Progenitor cell of endocrine pancreas (in vitro differentiated cells): Measurements from ENCODE around the gene NBEAL2. TPM values are rescaled to one million over a fixed set of nuclear protein-coding genes. Genes with fewer than 3 reads are reported as not detected.
"Not testable (repeated sequence)": the region's sequence is repeated elsewhere in the genome, so short reads cannot be mapped to it uniquely, and the experiment has no call there.

Experiments
- DNase-seq: peaks from one replicate; pipeline ENCODE4 v3.0.0; 2021; ENCODE audit warnings: low spot score; ENCODE audit not compliant: unreplicated experiment
- H3K27ac Mint-ChIP-seq: 2 replicates; pipeline ENCODE4 v1.8.0; 2021; ENCODE audit warnings: mild to moderate bottlenecking, moderate library complexity, mixed read lengths
- H3K27me3 Mint-ChIP-seq: 2 replicates; pipeline ENCODE4 v1.8.0; 2021; ENCODE audit warnings: mixed read lengths
- H3K36me3 Mint-ChIP-seq: 2 replicates; pipeline ENCODE4 v1.8.0; 2022; ENCODE audit warnings: mixed read lengths; ENCODE audit not compliant: insufficient read depth
- H3K4me1 Mint-ChIP-seq: 2 replicates; pipeline ENCODE4 v1.8.0; 2021; ENCODE audit warnings: low read depth, mixed read lengths
- H3K4me3 Mint-ChIP-seq: 2 replicates; pipeline ENCODE4 v1.8.0; 2021; ENCODE audit warnings: low read depth, mild to moderate bottlenecking, moderate library complexity, mixed read lengths
- H3K9me3 Mint-ChIP-seq: 2 replicates; pipeline ENCODE4 v1.8.0; 2021; ENCODE audit warnings: low read depth, mixed read lengths
- CTCF ChIP-seq: fragments of 200-600 bp; sonication (generic); IDR thresholded peaks from one replicate; pipeline ENCODE4 v1.5.0; 2021; ENCODE audit warnings: antibody characterized with exemption, mild to moderate bottlenecking; ENCODE audit not compliant: unreplicated experiment
- total RNA-seq: library from RNA; stranded (reverse); gene quantifications from 2 replicates; pipeline ENCODE4 v1.2.1, GENCODE V29; 2021

The NBEAL2 gene
- total RNA-seq, 1 donor from 2014 or later, result 320 TPM

- Mint-ChIP-seq H3K27me3 (no peaks in the 10 kb centered on the region), H3K27ac (no peak overlapping the region), H3K9me3 (peaks cover 3% of the 10 kb centered on the region), H3K4me3 (no peak overlapping the region), H3K4me1 (no peaks in the 10 kb centered on the region), H3K36me3 (peaks cover 28% of the 10 kb centered on the region)
- no peak for DNase-seq
- no peak for TF ChIP-seq CTCF
These were observed 55.5 kb downstream of the NBEAL2 start for GRCh38 chr3:47034868-47035489.

- Mint-ChIP-seq H3K9me3 (peaks cover 3% of the 10 kb centered on the region), H3K36me3 (peaks cover 33% of the 10 kb centered on the region), H3K27ac (peak overlapping the region; percentile 39)
These were observed 56.2 kb downstream of the NBEAL2 start for GRCh38 chr3:47035645-47036044.

DNA sequence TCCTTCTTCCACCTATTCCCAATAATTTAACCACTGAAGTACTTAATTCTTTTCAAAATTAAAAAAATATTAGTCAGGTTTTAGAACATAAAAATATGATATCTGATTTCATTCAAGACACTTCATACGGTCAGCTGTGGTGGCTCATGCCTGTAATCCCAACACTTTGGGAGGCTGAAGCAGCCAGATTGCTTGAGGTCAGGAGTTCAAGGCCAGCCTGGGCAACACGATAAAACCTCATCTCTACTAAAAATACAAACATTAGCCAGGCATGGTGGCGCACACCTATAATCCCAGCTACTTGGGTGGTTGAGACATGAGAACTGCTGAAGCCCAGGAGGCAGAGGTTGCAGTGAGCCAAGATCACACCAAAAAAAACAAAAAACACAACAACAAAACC is 56.7 kb downstream of the NBEAL2 start:
- Mint-ChIP-seq H3K27me3 (no peaks in the 10 kb centered on the region), H3K9me3 (peaks cover 3% of the 10 kb centered on the region), H3K36me3 (peaks cover 36% of the 10 kb centered on the region), H3K27ac (peak overlapping the region; percentile 33), H3K4me3 (no peak overlapping the region), H3K4me1 (no peaks in the 10 kb centered on the region)
- TF ChIP-seq CTCF, result no peak
- no peak for DNase-seq

More at GRCh38 chr3:47035645-47036044, 56.2 kb downstream of the NBEAL2 start:
- no peak for DNase-seq
- H3K4me3 Mint-ChIP-seq, result no peak overlapping the region
- no peaks in the 10 kb centered on the region for H3K4me1 Mint-ChIP-seq
- no peaks in the 10 kb centered on the region for H3K27me3 Mint-ChIP-seq
- no peak for TF ChIP-seq CTCF

DNA sequence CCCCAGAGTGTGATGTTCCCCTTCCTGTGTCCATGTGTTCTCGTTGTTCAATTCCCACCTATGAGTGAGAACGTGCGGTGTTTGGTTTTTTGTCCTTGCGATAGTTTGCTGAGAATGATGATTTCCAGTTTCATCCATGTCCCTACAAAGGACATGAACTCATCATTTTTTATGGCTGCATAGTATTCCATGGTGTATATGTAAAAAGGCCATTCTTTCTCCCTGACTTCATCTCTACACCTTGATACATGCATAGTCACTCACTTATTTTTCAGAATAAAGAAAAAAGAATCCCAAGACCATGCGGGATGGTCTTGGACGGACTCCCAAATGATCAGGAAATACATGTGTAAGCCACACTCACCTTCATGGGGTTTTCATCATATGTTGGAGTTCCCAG is 57.8 kb downstream of the NBEAL2 start:
- not testable (repeated sequence) for H3K4me1 Mint-ChIP-seq, H3K4me3 Mint-ChIP-seq, H3K9me3 Mint-ChIP-seq, DNase-seq, H3K27ac Mint-ChIP-seq, H3K27me3 Mint-ChIP-seq
- H3K36me3 Mint-ChIP-seq, result peaks cover 36% of the 10 kb centered on the region

GRCh38 chr3:47041114-47041513 is 61.6 kb downstream of the NBEAL2 start:
- peaks cover 3% of the 10 kb centered on the region for H3K9me3 Mint-ChIP-seq
- no peaks in the 10 kb centered on the region for H3K27me3 Mint-ChIP-seq
- no peaks in the 10 kb centered on the region for H3K4me1 Mint-ChIP-seq
- H3K36me3 Mint-ChIP-seq, result peaks cover 39% of the 10 kb centered on the region
- H3K27ac Mint-ChIP-seq, result no peak overlapping the region
- TF ChIP-seq CTCF, result no peak
- DNase-seq, result no peak
- no peak overlapping the region for H3K4me3 Mint-ChIP-seq

- TF ChIP-seq CTCF, result no peak
- H3K4me1 Mint-ChIP-seq, result no peaks in the 10 kb centered on the region
- peaks cover 33% of the 10 kb centered on the region for H3K36me3 Mint-ChIP-seq
- no peaks in the 10 kb centered on the region for H3K27me3 Mint-ChIP-seq
- peak overlapping the region; percentile 84 for H3K27ac Mint-ChIP-seq
- no peak for DNase-seq
- H3K9me3 Mint-ChIP-seq, result peaks cover 3% of the 10 kb centered on the region
- H3K4me3 Mint-ChIP-seq, result no peak overlapping the region
These were observed 62.8 kb downstream of the NBEAL2 start for GRCh38 chr3:47042231-47042791.
